GM13977 (cell line): ENCODE measurements around the gene AMPD1.

Source experiments
- DNase-seq: peaks from one replicate; pipeline ENCODE4 v3.0.0; 2012; ENCODE audit warnings: low spot score
- in situ Hi-C: fragments of 300-500 bp; cut with MboI; formaldehyde crosslinking; loops from one replicate; pipeline ENCODE4 v1.12.0; 2022; ENCODE audit warnings: low sequenced_read_pairs, low pct_unique_long_range_greater_than_20kb, mixed read lengths, inconsistent platforms; ENCODE audit not compliant: unreplicated experiment
- TF ChIP-seq, protein P1 (sequence below): IDR thresholded peaks from 2 replicates; pipeline ENCODE4 v1.5.1; 2012; ENCODE audit warnings: mild to moderate bottlenecking, control low read depth; ENCODE audit not compliant: insufficient read depth; ENCODE audit errors: extremely low read depth, missing control alignments

Gene AMPD1

DNA sequence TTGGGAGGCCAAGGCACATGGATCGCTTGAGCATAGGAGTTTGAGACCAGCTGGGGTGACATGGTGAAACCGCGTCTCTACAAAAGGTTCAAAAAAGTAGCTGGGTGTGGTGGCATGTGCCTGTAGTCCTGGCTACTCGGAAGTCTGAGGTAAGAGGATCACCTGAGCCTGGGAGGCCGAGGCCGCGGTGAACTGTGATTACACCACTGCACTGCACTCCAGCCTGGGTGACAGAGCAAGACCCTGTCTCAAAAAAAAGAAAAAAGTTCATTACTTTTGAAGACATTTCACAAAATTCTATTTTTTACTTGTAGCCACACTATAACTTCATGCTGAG, 23.4 kb downstream of the AMPD1 start:
- no peak for DNase-seq
- TF ChIP-seq, protein P1, sequence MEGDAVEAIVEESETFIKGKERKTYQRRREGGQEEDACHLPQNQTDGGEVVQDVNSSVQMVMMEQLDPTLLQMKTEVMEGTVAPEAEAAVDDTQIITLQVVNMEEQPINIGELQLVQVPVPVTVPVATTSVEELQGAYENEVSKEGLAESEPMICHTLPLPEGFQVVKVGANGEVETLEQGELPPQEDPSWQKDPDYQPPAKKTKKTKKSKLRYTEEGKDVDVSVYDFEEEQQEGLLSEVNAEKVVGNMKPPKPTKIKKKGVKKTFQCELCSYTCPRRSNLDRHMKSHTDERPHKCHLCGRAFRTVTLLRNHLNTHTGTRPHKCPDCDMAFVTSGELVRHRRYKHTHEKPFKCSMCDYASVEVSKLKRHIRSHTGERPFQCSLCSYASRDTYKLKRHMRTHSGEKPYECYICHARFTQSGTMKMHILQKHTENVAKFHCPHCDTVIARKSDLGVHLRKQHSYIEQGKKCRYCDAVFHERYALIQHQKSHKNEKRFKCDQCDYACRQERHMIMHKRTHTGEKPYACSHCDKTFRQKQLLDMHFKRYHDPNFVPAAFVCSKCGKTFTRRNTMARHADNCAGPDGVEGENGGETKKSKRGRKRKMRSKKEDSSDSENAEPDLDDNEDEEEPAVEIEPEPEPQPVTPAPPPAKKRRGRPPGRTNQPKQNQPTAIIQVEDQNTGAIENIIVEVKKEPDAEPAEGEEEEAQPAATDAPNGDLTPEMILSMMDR = no peak
- in situ Hi-C loops = no loop called here

DNA sequence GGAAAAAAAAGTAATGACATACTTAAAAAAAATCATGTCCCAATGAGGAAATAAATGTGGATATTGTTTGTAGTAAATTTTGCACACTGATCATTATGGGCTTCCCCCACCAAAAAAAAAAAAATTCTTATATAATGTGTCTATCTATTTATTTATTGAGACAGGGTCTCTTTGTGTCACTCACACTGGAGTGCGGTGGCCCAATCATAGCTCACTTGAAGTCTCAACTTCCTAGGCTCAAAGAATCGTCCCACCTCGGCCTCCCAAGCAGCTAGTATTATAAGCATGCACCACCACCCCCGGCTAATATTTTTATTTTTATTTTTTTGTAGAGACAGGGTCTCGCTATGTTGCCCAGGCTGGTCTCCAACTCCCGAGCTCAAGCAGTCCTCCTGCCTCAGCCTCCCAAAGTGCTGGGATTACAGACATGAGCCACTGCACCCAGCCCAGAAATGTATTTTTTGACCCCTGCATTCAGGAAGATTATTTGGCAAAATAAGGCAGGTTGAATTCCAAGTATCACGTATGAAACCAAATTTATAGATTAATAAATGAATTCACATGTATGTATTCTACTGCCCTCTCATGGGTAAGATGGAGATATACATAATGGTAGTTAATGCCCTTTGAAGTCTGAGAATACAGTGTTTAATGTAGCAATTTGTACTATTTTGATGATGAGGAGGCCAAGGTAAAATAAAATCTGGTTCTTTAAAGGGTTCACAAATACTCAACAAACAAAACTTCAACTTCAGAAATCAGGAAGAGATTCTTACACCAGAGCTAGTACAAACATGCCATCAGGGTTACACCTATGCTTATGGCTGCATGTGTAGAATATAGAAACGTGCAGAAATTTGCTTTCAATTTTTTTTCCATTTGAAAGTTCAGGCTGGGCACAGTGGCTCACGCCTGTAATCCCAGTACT, 24.1 kb downstream of the AMPD1 start:
- TF ChIP-seq, protein P1 = peak; percentile 24
- in situ Hi-C loops = no loop called here
- peak; percentile 44 for DNase-seq

DNA sequence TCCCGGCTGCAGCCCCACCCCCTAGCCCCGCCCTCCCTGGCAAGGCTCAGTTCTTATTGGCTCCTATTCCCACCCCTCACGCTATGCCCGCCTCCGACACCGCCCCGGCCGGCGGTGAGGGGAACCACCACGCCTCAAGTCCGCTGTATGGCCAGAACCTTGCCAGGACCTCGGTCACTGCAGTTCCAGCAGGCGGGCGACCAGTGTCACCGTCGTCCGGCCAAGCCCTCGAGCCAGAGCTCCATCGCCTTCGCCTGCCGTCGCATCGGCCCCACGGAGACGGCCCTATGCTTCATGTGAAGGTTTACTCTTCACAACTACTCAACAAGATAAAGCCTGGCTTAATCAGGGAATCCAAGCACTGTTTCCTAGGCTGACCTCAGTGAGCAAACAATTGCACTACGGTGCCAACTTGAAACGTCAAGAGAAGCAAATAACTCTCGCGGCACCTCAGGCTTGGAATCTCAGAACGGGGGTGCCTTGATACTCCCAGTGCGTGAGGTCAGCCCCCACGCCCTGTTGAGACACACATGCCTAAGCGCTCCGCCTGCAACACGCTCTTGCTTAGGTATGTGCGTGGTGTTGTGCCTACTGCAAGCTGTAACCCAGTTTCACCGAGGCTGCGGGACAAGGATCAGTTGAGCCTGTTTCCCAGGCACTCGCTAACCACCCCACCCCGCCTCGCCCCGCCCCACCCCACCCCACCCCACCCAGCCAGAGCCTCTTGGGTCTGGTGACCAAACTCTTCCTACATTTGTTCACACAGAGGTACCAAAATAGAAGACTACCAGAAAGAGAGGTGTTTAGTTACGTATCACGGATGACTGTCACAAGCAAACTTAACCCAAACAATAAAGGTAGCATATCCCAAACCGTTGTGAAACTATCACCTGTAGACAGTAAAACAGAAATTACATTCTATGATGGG, 25.0 kb downstream of the AMPD1 start:
- peak; percentile 94 for DNase-seq
- in situ Hi-C loops = no loop called here
- TF ChIP-seq, protein P1 = no peak

DNA sequence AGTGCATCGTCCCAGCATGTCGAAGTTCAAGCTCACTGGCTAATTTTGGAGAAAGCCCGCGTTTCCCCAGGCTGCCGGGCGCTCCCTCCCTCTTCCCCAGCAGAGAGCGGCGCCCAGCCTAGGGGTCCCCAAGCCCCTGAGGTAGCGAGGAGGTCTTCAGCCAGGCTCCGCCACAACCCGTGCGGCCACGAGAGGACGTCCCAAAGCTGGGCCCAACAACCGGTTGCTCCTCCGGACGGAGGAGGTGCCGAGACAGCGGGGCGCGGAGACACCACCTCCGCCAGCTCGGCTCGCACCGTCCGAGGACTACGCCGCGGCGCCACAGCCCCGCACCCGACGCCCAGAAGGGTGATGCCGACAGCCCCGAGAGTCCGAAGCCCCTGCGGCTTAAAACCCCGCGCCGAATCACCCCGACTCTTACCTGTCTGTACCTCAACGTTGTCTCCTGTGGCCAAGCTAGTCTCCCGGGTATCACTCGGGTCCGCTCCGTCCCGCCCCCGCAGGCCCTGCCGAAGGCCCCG, 25.7 kb downstream of the AMPD1 start, which contains the start of gene DENND2C:
TSS of gene DENND2C (minus strand) at position 488 of the 521 bp plus-strand sequence. CDS start 44,065 bp downstream, outside the sequence.
- in situ Hi-C loops = no loop called here
- DNase-seq = no peak
- TF ChIP-seq, protein P1 = peak; percentile 37

DNA sequence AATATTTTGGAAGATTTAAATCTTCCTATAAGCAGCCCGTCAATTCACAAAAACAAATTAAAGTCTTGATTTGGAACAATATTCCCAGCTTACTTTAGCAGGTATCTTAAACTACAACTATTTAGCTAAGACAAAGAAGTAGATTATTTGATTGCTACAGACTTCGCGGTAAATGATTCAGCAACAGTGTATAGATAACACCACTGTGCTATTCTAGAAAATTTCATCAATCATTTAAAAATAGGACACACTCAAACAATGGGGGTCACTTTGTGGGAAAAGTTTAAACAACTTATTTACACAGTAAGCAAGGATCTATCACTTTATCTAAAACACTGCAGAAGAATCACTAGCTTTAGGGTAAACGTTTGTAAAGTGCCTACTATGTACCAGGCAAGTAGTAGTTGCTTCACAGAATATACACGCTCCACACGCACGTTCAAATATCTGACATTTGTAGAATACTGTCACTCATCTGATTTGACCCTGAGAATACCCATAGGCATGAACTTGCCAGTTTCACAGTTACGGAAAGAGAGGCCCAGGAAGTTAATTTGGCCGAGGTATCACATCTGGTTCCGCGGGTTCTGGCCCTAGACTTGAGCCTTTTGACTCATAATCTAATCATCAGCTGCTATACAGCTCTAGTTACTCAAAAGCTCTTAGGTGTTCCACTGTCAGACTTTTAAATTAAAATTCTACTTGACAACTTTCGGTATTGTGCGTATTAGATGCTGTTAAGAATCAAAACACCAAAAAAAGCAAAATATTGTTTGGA, 26.4 kb downstream of the AMPD1 start:
- in situ Hi-C loops = no loop called here
- DNase-seq = peak; percentile 9
- TF ChIP-seq, protein P1 = no peak
